PC-9 (cell line): Measurements from ENCODE around the gene CARMIL3. TPM values are rescaled to one million over a fixed set of nuclear protein-coding genes. Genes with fewer than 3 reads are reported as not detected.

Experiments used
- BruUV-seq: library from RNA; stranded (reverse); fragments of 400-500 nt; replicated peaks from 2 replicates; lab custom pipeline; 2021; lab: Mats Ljungman, UMichigan
- CTCF ChIA-PET: fragments of 300-600 bp; sonication (Branson Sonifier 250); formaldehyde crosslinking; loops from one replicate; lab custom pipeline; 2022; ENCODE audit warnings: antibody characterized with exemption; lab: Charles Lee
- POLR2A ChIA-PET: fragments of 300-600 bp; sonication (Branson Sonifier 250); formaldehyde crosslinking; loops from one replicate; lab custom pipeline; 2022; ENCODE audit warnings: antibody characterized with exemption; ENCODE audit not compliant: unreplicated experiment; lab: Charles Lee
- DNase-seq, 2 experiments: peaks; one replicate each; pipeline versions ENCODE4 v3.0.0 to v3.0.0-alpha.2; 2015 to 2022; ENCODE audit warnings: mixed read lengths in 1 of 2
- H2AFZ ChIP-seq: fragments of 200-600 bp; sonication (generic); 2 replicates; pipeline ENCODE4 v1.8.1; 2017; ENCODE audit warnings: antibody characterized with exemption
- H3F3A ChIP-seq: fragments of 200-600 bp; sonication (generic); 2 replicates; pipeline ENCODE4 v1.8.1; 2017; ENCODE audit warnings: antibody characterized with exemption, mild to moderate bottlenecking, low read depth; ENCODE audit not compliant: insufficient read depth
- H3K27ac ChIP-seq: fragments of 200-600 bp; sonication (generic); 2 replicates; pipeline ENCODE4 v1.6.1; 2016; ENCODE audit warnings: mixed run types
- H3K27me3 ChIP-seq: fragments of 200-600 bp; sonication (generic); 2 replicates; pipeline ENCODE4 v1.6.1; 2016; ENCODE audit warnings: low read depth, mixed run types; ENCODE audit not compliant: insufficient read depth
- H3K36me3 ChIP-seq: fragments of 200-600 bp; sonication (generic); 2 replicates; pipeline ENCODE4 v1.6.1; 2016; ENCODE audit warnings: low read depth, mixed run types
- H3K4me1 ChIP-seq: fragments of 200-600 bp; sonication (generic); replicated peaks from 2 replicates; pipeline ENCODE4 v1.6.1; 2016; ENCODE audit warnings: mixed run types; ENCODE audit not compliant: insufficient read depth
- H3K4me2 ChIP-seq: fragments of 200-600 bp; sonication (generic); 2 replicates; pipeline ENCODE4 v1.6.1; 2017; ENCODE audit warnings: mixed run types
- H3K4me3 ChIP-seq: fragments of 200-600 bp; sonication (generic); 2 replicates; pipeline ENCODE4 v1.6.1; 2016; ENCODE audit warnings: mixed run types
- H3K79me2 ChIP-seq: fragments of 200-600 bp; sonication (generic); 2 replicates; pipeline ENCODE4 v1.6.1; 2017; ENCODE audit warnings: low read depth, mixed run types
- H3K9me2 ChIP-seq: fragments of 200-600 bp; sonication (generic); 2 replicates; pipeline ENCODE4 v1.8.1; 2017; ENCODE audit warnings: mild to moderate bottlenecking; ENCODE audit not compliant: insufficient read depth
- H3K9me3 ChIP-seq: fragments of 200-600 bp; sonication (generic); 2 replicates; pipeline ENCODE4 v1.8.1; 2016; ENCODE audit warnings: low read depth; ENCODE audit not compliant: insufficient read depth
- H4K20me1 ChIP-seq: fragments of 200-600 bp; sonication (generic); 2 replicates; pipeline ENCODE4 v1.8.1; 2017; ENCODE audit not compliant: insufficient read depth
- EZH2 ChIP-seq: fragments of 200-600 bp; sonication (generic); IDR thresholded peaks from 2 replicates; pipeline ENCODE4 v1.8.0; 2017; ENCODE audit warnings: antibody characterized with exemption, low read depth
- intact Hi-C: fragments of 100-400 bp; cut with micrococcal nuclease; formaldehyde crosslinking; loops from one replicate; pipeline ENCODE4 v1.10.0; 2022; ENCODE audit not compliant: unreplicated experiment
- total RNA-seq: library from RNA; stranded (reverse); gene quantifications from 2 replicates; pipeline ENCODE4 v1.2.3, GENCODE V29; 2021
- TF ChIP-seq, protein P1 (sequence below): fragments of 200-600 bp; sonication (generic); conservative IDR thresholded peaks from 2 replicates; pipeline ENCODE4 v1.6.1; 2017; ENCODE audit warnings: mixed run types, antibody characterized with exemption, mild to moderate bottlenecking, moderate library complexity

CARMIL3 gene
- total RNA-seq, 1 experiment from 2014 or later, result not detected

DNA sequence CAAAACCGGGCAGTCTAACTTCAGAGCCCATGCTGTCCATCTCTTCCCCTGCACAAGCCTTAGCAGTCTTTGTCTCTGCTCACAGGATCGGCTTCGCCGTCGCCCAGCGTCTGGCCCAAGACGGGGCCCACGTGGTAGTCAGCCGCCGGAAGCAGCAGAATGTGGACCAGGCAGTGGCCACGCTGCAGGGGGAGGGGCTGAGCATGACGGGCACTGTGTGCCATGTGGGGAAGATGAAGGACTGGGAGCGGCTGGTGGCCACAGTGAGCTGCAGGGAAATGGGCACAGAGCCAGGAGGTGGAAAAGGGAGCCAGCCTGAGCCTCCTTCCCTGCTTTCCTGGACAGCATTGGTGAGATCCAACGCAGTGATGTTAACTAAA lies 14.2 kb upstream of the CARMIL3 start:
- CTCF ChIA-PET, result no interaction called here

DNA sequence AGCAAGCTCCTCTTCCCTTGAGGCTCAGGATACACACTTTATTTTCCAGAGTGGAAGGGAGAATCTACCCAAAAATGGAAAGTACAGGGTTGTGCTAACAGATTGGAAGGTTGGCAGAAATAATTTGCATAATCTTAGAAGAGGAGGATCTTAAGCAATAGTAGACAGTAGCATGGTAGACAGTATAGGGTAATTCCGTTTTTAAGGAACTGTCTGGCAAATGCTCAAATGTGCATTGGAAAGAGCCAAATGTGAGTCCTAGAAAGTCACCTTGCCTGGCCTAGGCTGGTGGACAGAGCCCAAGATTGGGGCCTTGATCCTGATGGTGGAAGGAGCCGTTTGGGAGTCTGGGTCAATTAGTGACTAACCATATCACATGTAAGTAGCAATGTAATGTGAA lies 13.1 kb upstream of the CARMIL3 start:
- H3K4me2 ChIP-seq, result no peak overlapping the region
- ChIA-PET CTCF (no interaction called here), POLR2A (no interaction called here)
- no peaks in the 10 kb centered on the region for H3K79me2 ChIP-seq
- H3K27me3 ChIP-seq, result no peaks in the 10 kb centered on the region
- no peaks in the 10 kb centered on the region for H3F3A ChIP-seq
- H3K4me1 ChIP-seq, result peaks cover 4% of the 10 kb centered on the region; the same call in 1 of the 2 replicates
- no peaks in the 10 kb centered on the region for H3K9me3 ChIP-seq
- no peak overlapping the region for H3K4me3 ChIP-seq
- intact Hi-C loops, result no loop called here
- no peaks in the 10 kb centered on the region for H4K20me1 ChIP-seq
- H3K9me2 ChIP-seq, result no peaks in the 10 kb centered on the region
- H2AFZ ChIP-seq, result no peak overlapping the region
- H3K27ac ChIP-seq, result no peak overlapping the region
- TF ChIP-seq, protein P1, sequence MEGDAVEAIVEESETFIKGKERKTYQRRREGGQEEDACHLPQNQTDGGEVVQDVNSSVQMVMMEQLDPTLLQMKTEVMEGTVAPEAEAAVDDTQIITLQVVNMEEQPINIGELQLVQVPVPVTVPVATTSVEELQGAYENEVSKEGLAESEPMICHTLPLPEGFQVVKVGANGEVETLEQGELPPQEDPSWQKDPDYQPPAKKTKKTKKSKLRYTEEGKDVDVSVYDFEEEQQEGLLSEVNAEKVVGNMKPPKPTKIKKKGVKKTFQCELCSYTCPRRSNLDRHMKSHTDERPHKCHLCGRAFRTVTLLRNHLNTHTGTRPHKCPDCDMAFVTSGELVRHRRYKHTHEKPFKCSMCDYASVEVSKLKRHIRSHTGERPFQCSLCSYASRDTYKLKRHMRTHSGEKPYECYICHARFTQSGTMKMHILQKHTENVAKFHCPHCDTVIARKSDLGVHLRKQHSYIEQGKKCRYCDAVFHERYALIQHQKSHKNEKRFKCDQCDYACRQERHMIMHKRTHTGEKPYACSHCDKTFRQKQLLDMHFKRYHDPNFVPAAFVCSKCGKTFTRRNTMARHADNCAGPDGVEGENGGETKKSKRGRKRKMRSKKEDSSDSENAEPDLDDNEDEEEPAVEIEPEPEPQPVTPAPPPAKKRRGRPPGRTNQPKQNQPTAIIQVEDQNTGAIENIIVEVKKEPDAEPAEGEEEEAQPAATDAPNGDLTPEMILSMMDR, result no peak
- TF ChIP-seq EZH2, result no peak
- H3K36me3 ChIP-seq, result no peaks in the 10 kb centered on the region
- BruUV-seq, result no TSS peak
- no peak for DNase-seq

More for the DNA sequence above, 14.2 kb upstream of the CARMIL3 start:
- DNase-seq, result no peak
- Histone ChIP-seq H3K9me2 (no peaks in the 10 kb centered on the region), H3K9me3 (no peaks in the 10 kb centered on the region), H3K4me2 (no peak overlapping the region), H3K27ac (no peak overlapping the region), H3F3A (no peaks in the 10 kb centered on the region), H3K79me2 (no peaks in the 10 kb centered on the region), H3K36me3 (no peaks in the 10 kb centered on the region), H3K4me3 (no peak overlapping the region), H3K4me1 (peaks cover 4% of the 10 kb centered on the region; the same call in 1 of the 2 replicates), H3K27me3 (no peaks in the 10 kb centered on the region), H2AFZ (no peak overlapping the region), H4K20me1 (no peaks in the 10 kb centered on the region)
- intact Hi-C loops, result loop anchor here (2.0 kb wide), 2 partner anchors 23 to 449 kb away; no protein-coding TSS in a partner anchor
- no peak for TF ChIP-seq EZH2
- TF ChIP-seq, protein P1, result no peak
- no TSS peak for BruUV-seq
- POLR2A ChIA-PET, result no interaction called here

DNA sequence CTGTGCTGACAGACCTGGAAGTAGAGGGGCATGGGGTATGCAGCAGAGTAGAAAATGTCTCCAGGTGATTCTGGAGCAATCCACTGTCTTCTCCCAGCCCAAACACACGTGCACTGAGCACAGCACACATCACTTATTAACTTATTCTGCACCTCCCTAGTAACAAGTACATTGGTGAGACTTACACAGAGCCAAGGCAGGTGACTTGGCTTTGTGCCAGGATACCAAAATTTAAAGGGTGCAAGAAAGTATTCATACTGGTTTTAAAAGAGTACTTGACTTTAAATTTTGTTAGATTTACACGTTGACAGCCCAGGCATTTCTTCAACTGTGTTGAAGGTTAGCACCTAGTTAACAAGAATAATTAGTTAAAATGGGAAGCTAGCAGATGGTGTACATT lies 11.1 kb upstream of the CARMIL3 start:
- intact Hi-C loops, result no loop called here
- H3K27me3 ChIP-seq, result no peaks in the 10 kb centered on the region
- DNase-seq, result no peak
- H3K4me3 ChIP-seq, result no peak overlapping the region
- H3K4me2 ChIP-seq, result no peak overlapping the region
- H3K9me3 ChIP-seq, result no peaks in the 10 kb centered on the region
- H3K79me2 ChIP-seq, result no peaks in the 10 kb centered on the region
- no peaks in the 10 kb centered on the region for H3F3A ChIP-seq
- H4K20me1 ChIP-seq, result no peaks in the 10 kb centered on the region
- ChIA-PET POLR2A (no interaction called here), CTCF (no interaction called here)
- no peak overlapping the region for H2AFZ ChIP-seq
- BruUV-seq, result no TSS peak
- TF ChIP-seq, protein P1, result no peak
- TF ChIP-seq EZH2, result no peak
- no peak overlapping the region for H3K27ac ChIP-seq
- peaks cover 4% of the 10 kb centered on the region; the same call in 1 of the 2 replicates for H3K4me1 ChIP-seq
- no peaks in the 10 kb centered on the region for H3K36me3 ChIP-seq
- H3K9me2 ChIP-seq, result no peaks in the 10 kb centered on the region
